Spleen (tissue), 7 donors: ENCODE data around the gene EFCAB11.

ENCODE experiments used
- POLR2A ChIP-seq, 3 donors: fragments of 450-650 bp; IDR thresholded peaks; one replicate each; pipeline ENCODE4 v1.5.1; 2017; ENCODE audit warnings: antibody characterized with exemption in 3 of 3, mild to moderate bottlenecking in 1 of 3
- TF ChIP-seq, protein P1 (sequence below), 11 experiments: fragments of 200-600 bp in 7 of 11; fragments of 450-650 bp in 4 of 11; sonication (generic) in 4 of 11; IDR thresholded peaks in 8 of 11; conservative IDR thresholded peaks in 3 of 11; 1 replicate in 7 of 11; 2 replicates in 4 of 11; pipeline versions ENCODE4 v1.4.0 to v1.8.0; 2016 to 2021; ENCODE audit warnings: antibody characterized with exemption in 11 of 11, inconsistent platforms in 4 of 11, mild to moderate bottlenecking in 1 of 11
- donor health status: DM: no; HTN: no; CAD: no; lungs with moderate emphysema.
- donor health status: DM: no; HTN: no; CAD: no.
- donor health status: DM: no; HTN: no; CAD: no.

DNA sequence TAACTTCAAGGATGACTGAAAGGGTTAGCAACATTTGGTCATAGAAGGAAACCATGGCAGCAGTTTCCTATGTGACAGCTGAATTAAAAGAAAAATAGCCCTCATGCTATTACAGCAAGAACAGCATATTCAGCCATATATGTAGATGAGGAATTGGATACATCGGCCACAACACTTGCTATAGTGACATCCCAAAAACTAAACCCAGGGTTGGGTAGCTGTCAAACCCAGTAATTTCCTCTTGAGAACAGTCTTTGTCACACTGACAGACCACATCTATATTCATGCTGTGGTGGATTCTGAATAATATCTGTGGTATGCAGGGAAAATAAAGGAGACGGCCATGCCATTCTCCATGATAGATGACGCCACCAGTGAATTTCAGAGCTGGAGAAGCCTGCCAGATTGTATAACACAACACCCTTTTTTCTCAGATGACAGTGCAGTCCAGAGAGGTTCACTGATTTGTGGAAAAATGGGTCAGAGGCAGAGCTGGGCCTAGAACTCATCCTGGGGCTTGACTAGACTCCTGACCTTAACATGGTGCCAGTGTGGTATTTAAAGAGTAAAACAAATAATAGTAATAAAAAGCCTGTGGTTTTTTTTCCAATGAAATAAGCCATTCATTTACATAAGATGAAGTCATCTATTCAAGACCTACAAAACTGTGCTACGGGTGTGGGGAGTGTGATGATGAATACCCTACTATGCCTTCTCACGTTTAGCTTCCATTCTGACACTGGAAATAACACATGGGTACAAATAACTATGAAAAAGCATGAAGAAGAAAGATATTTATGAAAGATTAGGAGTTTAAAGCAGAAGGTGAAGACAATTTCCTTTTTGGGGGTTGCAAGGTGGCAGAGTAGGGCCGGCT is 32.3 kb downstream of the EFCAB11 start:
- TF ChIP-seq POLR2A (IDR thresholded peaks at IDR 0.05) = no peak
- TF ChIP-seq, protein P1, sequence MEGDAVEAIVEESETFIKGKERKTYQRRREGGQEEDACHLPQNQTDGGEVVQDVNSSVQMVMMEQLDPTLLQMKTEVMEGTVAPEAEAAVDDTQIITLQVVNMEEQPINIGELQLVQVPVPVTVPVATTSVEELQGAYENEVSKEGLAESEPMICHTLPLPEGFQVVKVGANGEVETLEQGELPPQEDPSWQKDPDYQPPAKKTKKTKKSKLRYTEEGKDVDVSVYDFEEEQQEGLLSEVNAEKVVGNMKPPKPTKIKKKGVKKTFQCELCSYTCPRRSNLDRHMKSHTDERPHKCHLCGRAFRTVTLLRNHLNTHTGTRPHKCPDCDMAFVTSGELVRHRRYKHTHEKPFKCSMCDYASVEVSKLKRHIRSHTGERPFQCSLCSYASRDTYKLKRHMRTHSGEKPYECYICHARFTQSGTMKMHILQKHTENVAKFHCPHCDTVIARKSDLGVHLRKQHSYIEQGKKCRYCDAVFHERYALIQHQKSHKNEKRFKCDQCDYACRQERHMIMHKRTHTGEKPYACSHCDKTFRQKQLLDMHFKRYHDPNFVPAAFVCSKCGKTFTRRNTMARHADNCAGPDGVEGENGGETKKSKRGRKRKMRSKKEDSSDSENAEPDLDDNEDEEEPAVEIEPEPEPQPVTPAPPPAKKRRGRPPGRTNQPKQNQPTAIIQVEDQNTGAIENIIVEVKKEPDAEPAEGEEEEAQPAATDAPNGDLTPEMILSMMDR (IDR thresholded peaks at IDR 0.05 in 8 of 11, conservative IDR thresholded peaks at IDR 0.05 in 3 of 11) = no peak
